Smooth muscle cell (in vitro differentiated cells): ENCODE results near the gene SLC5A11. TPM values are rescaled to one million over a fixed set of nuclear protein-coding genes. Genes with fewer than 3 reads are reported as not detected.

Experiments used
- DNase-seq: peaks from one replicate; lab custom pipeline; 2025; ENCODE audit not compliant: unreplicated experiment; lab: John Stamatoyannopoulos, UW
- H2AFZ ChIP-seq: fragments of 200-600 bp; sonication (generic); 2 replicates; pipeline ENCODE4 v1.6.0; 2016; ENCODE audit warnings: antibody characterized with exemption, low read depth, mild to moderate bottlenecking
- H3F3A ChIP-seq: fragments of 200-600 bp; sonication (generic); 2 replicates; pipeline ENCODE4 v1.6.0; 2017; ENCODE audit warnings: antibody characterized with exemption, low read depth
- H3K27ac ChIP-seq: fragments of 200-600 bp; sonication (generic); 2 replicates; pipeline ENCODE4 v1.5.1; 2016; ENCODE audit warnings: low read depth, mild to moderate bottlenecking
- H3K27me3 ChIP-seq: fragments of 200-600 bp; sonication (generic); 2 replicates; pipeline ENCODE4 v1.6.1; 2016; ENCODE audit warnings: low read depth, mild to moderate bottlenecking
- H3K36me3 ChIP-seq: fragments of 200-600 bp; sonication (generic); 2 replicates; pipeline ENCODE4 v1.5.1; 2016; ENCODE audit warnings: low read depth
- H3K4me1 ChIP-seq: fragments of 200-600 bp; sonication (generic); 2 replicates; pipeline ENCODE4 v1.5.1; 2016; ENCODE audit warnings: low read depth
- H3K4me2 ChIP-seq: fragments of 200-600 bp; sonication (generic); 2 replicates; pipeline ENCODE4 v1.6.0; 2016; ENCODE audit warnings: mild to moderate bottlenecking
- H3K4me3 ChIP-seq: fragments of 200-600 bp; sonication (generic); 2 replicates; pipeline ENCODE4 v1.5.1; 2016; ENCODE audit warnings: mild to moderate bottlenecking
- H3K79me2 ChIP-seq: fragments of 200-600 bp; sonication (generic); 2 replicates; pipeline ENCODE4 v1.6.0; 2016; ENCODE audit warnings: low read depth, mild to moderate bottlenecking
- H3K9ac ChIP-seq: fragments of 200-600 bp; sonication (generic); 2 replicates; pipeline ENCODE4 v1.6.0; 2016; ENCODE audit warnings: low read depth
- H3K9me3 ChIP-seq: fragments of 200-600 bp; sonication (generic); replicated peaks from 2 replicates; pipeline ENCODE4 v1.5.1; 2016; ENCODE audit warnings: low read depth
- H4K20me1 ChIP-seq: fragments of 200-600 bp; sonication (generic); 2 replicates; pipeline ENCODE4 v1.6.0; 2016; ENCODE audit warnings: low read depth
- WGBS: methylation state at CpG from one replicate; pipeline ENCODE4 v1.1.7; 2016; ENCODE audit warnings: low lambda C conversion rate; 5-methylcytosine and 5-hydroxymethylcytosine counted together
- polyA plus RNA-seq: library from polyadenylated mRNA; unstranded; fragments of >200 nt; fragmentation: Nextera tagmentation; extraction: Ambion mirVana; gene quantifications from 2 replicates; pipeline ENCODE4 v1.2.1, GENCODE V29; 2016
- total RNA-seq: library from RNA; depleted of rRNA; stranded (reverse); fragments of >200 nt; gene quantifications from 2 replicates; pipeline ENCODE4 v1.2.3, GENCODE V29; 2014
- TF ChIP-seq, protein P1 (sequence below): fragments of 200-600 bp; sonication (generic); IDR thresholded peaks from 2 replicates; pipeline ENCODE4 v1.5.1; 2017; ENCODE audit warnings: borderline replicate concordance, mild to moderate bottlenecking, antibody characterized with exemption; ENCODE audit not compliant: insufficient read depth, poor library complexity, severe bottlenecking

SLC5A11 gene
- total and polyA plus RNA-seq, 2 experiments from 2014 or later: not detected

DNA sequence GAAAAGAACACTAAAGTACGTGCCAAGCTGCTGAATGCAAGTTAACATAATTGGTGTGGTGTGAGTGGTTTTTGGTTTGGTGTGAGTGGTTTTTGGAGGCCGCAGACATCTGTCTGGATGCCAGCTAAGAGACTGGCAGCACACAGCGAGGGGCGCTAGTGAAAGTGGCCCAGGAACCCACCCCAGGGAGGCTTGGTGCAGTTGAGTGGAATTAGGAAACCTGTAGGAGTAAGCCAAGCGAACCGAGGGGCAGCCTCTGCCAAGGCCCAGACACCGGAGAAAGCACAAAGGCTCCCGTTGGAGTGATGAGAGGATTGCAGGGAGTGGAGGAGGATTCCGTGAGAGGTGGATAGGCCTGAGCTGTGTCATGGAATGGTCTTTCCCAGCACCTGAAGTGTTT lies 24.6 kb upstream of the SLC5A11 start:
- H3K4me2 ChIP-seq: no peak overlapping the region
- no peaks in the 10 kb centered on the region for H3K79me2 ChIP-seq
- H3F3A ChIP-seq: peaks cover 4% of the 10 kb centered on the region
- no peak overlapping the region for H3K4me3 ChIP-seq
- H3K27me3 ChIP-seq: no peaks in the 10 kb centered on the region
- TF ChIP-seq, protein P1, sequence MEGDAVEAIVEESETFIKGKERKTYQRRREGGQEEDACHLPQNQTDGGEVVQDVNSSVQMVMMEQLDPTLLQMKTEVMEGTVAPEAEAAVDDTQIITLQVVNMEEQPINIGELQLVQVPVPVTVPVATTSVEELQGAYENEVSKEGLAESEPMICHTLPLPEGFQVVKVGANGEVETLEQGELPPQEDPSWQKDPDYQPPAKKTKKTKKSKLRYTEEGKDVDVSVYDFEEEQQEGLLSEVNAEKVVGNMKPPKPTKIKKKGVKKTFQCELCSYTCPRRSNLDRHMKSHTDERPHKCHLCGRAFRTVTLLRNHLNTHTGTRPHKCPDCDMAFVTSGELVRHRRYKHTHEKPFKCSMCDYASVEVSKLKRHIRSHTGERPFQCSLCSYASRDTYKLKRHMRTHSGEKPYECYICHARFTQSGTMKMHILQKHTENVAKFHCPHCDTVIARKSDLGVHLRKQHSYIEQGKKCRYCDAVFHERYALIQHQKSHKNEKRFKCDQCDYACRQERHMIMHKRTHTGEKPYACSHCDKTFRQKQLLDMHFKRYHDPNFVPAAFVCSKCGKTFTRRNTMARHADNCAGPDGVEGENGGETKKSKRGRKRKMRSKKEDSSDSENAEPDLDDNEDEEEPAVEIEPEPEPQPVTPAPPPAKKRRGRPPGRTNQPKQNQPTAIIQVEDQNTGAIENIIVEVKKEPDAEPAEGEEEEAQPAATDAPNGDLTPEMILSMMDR: no peak
- 98% methylated on average over 9 of the region's 9 CpGs for WGBS
- H3K4me1 ChIP-seq: no peaks in the 10 kb centered on the region
- H3K9me3 ChIP-seq: no peaks in the 10 kb centered on the region
- H3K9ac ChIP-seq: no peak overlapping the region
- H3K36me3 ChIP-seq: peaks cover 29% of the 10 kb centered on the region
- H4K20me1 ChIP-seq: peaks cover 16% of the 10 kb centered on the region
- H2AFZ ChIP-seq: no peak overlapping the region
- DNase-seq: no peak
- no peak overlapping the region for H3K27ac ChIP-seq

DNA sequence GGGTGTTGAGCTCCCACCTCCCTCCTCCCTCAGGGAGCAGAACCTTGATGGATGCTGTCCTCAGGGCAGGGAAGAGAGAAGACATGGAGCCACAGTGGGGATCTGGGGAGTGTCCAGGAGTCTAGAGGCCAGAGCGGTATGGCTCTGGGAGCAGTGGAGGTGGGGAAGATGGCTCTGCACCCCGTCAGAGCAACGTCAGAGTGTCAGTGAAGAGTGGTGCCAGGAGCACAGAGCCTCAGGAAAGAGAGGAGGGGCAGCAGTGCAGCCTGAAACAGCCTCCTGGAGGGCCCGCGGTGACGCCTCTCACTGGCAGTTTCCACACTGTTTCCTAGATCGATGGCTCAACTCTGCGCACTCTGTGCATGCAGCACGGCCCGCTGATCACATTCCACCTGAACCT lies 23.2 kb upstream of the SLC5A11 start:
- no peaks in the 10 kb centered on the region for H3K4me1 ChIP-seq
- no peak overlapping the region for H3K4me3 ChIP-seq
- H4K20me1 ChIP-seq: peaks cover 17% of the 10 kb centered on the region
- H3F3A ChIP-seq: peaks cover 4% of the 10 kb centered on the region
- H3K27me3 ChIP-seq: no peaks in the 10 kb centered on the region
- no peaks in the 10 kb centered on the region for H3K9me3 ChIP-seq
- DNase-seq: no peak
- no peak overlapping the region for H3K9ac ChIP-seq
- peaks cover 18% of the 10 kb centered on the region for H3K36me3 ChIP-seq
- H3K4me2 ChIP-seq: no peak overlapping the region
- no peak overlapping the region for H2AFZ ChIP-seq
- TF ChIP-seq, protein P1: no peak
- H3K27ac ChIP-seq: no peak overlapping the region
- no peaks in the 10 kb centered on the region for H3K79me2 ChIP-seq
- WGBS: 97% methylated on average over 8 of the region's 10 CpGs

GRCh38 chr16:24822974-24823373 lies 22.8 kb upstream of the SLC5A11 start:
- Histone ChIP-seq H3K27me3 (no peaks in the 10 kb centered on the region), H2AFZ (no peak overlapping the region), H3K79me2 (no peaks in the 10 kb centered on the region), H3K9me3 (no peaks in the 10 kb centered on the region), H3K27ac (no peak overlapping the region), H4K20me1 (peaks cover 17% of the 10 kb centered on the region), H3K9ac (no peak overlapping the region), H3K4me3 (no peak overlapping the region), H3K4me1 (no peaks in the 10 kb centered on the region), H3K4me2 (no peak overlapping the region), H3K36me3 (peaks cover 18% of the 10 kb centered on the region), H3F3A (peaks cover 4% of the 10 kb centered on the region)
- TF ChIP-seq, protein P1: no peak
- no peak for DNase-seq
- WGBS: 95% methylated on average over 8 of the region's 8 CpGs

- H3K79me2 ChIP-seq: no peaks in the 10 kb centered on the region
- H3K4me3 ChIP-seq: no peak overlapping the region
- no peak overlapping the region for H3K27ac ChIP-seq
- no peaks in the 10 kb centered on the region for H3K9me3 ChIP-seq
- no peaks in the 10 kb centered on the region for H3K4me1 ChIP-seq
- H4K20me1 ChIP-seq: peaks cover 17% of the 10 kb centered on the region
- no peak overlapping the region for H3K9ac ChIP-seq
- no peaks in the 10 kb centered on the region for H3K27me3 ChIP-seq
- DNase-seq: no peak
- no peak overlapping the region for H2AFZ ChIP-seq
- WGBS: 86% methylated on average over 10 of the region's 10 CpGs
- TF ChIP-seq, protein P1: no peak
- peaks cover 6% of the 10 kb centered on the region for H3K36me3 ChIP-seq
- H3K4me2 ChIP-seq: no peak overlapping the region
- peaks cover 4% of the 10 kb centered on the region for H3F3A ChIP-seq
These were observed 20.1 kb upstream of the SLC5A11 start for GRCh38 chr16:24825696-24826095.
